ENCODE data around the gene DGKH. TPM values are rescaled to one million over a fixed set of nuclear protein-coding genes. Genes with fewer than 3 reads are reported as not detected.
A peak's percentile ranks its signal among the peaks of the same experiment; 100 is the strongest.

DGKH gene
- total RNA-seq, 6 donors from 2014 or later: 9.6 to 33.2 (median 17.4) TPM

DNA sequence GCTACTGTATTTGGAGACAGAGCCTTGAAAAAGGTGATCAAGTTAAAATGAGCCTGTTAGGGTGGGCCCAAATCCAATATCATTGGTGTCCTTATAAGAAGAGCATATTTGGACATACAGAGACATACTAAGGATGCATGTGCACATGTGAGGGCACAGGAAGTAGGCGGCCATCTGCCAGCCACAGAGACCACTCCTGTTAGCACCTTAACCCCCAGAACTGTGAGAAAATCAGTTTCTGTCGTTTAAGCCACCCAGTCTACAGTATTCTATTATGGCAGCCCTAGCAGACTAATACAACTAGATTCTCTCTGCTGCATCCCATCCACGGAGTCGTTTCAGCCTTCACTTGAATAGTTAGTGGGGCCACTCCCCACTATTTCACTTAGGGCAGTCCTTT is 39.4 kb upstream of the DGKH start:
- Histone ChIP-seq H3K9me3 (no peaks in the 10 kb centered on the region), H3K36me3 (no peaks in the 10 kb centered on the region), H3K27me3 (no peaks in the 10 kb centered on the region), H3K4me1 (peaks cover 0 to 5% (median 2%) of the 10 kb centered on the region in 4 donors), H3K27ac (no peak overlapping the region), H3K4me3 (no peak overlapping the region)
- 85 to 89% methylated on average over 4 of the region's 4 CpGs for WGBS, 2 donors
- DNase-seq (no peak), ATAC-seq (ENCODE audit: low FRiP score in 2 of 2) (no peak)
- no peak for TF ChIP-seq POLR2AphosphoS5 (IDR thresholded peaks at IDR 0.05)
- TF ChIP-seq EP300 (IDR thresholded peaks at IDR 0.05): no peak
- TF ChIP-seq, protein P1, sequence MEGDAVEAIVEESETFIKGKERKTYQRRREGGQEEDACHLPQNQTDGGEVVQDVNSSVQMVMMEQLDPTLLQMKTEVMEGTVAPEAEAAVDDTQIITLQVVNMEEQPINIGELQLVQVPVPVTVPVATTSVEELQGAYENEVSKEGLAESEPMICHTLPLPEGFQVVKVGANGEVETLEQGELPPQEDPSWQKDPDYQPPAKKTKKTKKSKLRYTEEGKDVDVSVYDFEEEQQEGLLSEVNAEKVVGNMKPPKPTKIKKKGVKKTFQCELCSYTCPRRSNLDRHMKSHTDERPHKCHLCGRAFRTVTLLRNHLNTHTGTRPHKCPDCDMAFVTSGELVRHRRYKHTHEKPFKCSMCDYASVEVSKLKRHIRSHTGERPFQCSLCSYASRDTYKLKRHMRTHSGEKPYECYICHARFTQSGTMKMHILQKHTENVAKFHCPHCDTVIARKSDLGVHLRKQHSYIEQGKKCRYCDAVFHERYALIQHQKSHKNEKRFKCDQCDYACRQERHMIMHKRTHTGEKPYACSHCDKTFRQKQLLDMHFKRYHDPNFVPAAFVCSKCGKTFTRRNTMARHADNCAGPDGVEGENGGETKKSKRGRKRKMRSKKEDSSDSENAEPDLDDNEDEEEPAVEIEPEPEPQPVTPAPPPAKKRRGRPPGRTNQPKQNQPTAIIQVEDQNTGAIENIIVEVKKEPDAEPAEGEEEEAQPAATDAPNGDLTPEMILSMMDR (IDR thresholded peaks at IDR 0.05): no peak
- no peak for TF ChIP-seq POLR2A (IDR thresholded peaks at IDR 0.05)

DNA sequence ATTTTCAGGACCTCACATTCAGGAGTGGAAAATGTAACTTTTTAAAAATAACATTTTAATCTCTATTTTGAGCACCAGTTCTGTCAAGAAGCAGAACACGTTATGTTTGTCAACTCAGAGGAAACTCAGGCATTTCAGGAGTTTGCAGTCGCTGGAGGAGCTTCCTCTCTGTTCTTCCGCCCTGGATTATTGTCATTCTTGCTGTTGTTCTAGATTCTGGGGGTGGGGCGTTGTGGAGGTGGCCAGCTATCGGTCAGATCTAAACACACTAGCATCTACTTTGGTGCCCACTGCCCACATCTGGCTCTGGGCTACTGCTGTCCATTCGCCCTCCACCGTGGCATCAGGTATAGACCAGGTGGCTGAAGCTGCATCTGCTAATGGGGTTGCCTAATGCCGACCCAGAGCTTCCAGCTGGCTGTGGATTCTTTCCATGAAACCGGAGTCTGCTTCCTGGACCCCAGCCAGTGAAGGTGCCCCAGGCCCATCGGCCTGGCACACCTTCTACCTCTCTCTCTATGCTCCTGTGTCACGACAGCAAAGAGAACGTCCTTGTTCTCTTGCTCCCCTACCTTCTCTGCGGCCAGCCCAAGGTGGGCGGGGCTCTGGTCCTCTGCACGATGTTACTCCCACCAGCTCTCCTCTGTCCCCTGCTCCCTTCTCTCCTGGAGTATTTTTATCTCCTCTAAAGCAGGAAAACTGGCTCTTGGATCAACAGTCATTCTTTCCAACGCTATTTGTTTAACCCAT is 36.7 kb upstream of the DGKH start:
- ATAC-seq (ENCODE audit: low FRiP score in 2 of 2): peak in 1 of 2 donors; percentile 34
- Histone ChIP-seq H3K36me3 (no peaks in the 10 kb centered on the region), H3K27ac (no peak overlapping the region), H3K27me3 (no peaks in the 10 kb centered on the region), H3K4me1 (peaks cover 0 to 5% (median 2%) of the 10 kb centered on the region in 4 donors), H3K9me3 (no peaks in the 10 kb centered on the region), H3K4me3 (peak overlapping the region in 3 of 4 donors; percentile 10 to 22 (median 14))
- 45% methylated on average over 16 of the region's 16 CpGs for WGBS, 2 donors
- DNase-seq: peak in 1 of 2 donors; percentile 22
- TF ChIP-seq EP300 (IDR thresholded peaks at IDR 0.05): no peak
- TF ChIP-seq, protein P1 (IDR thresholded peaks at IDR 0.05): no peak

DNA sequence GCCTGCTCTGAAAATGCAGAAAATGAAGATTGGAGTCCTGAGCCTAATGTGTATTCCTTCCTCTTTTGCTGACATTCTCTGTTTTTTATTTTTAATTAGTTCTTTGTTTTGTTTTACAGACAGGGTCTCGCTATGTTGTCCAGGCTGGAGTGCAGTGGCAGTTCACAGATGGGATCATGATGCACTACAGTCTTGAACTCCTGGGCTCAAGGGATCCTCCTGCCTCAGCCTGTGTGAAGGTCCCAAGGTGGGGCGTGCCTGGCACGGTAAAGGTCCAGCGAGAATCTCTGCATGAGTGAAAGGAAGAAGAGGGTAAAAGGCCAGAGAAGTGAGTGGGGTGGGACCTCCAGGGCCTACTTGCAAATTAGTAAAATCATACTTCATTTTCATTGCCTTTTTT is 34.3 kb upstream of the DGKH start:
- no peak for DNase-seq
- Histone ChIP-seq H3K4me1 (peaks cover 0 to 5% (median 2%) of the 10 kb centered on the region in 4 donors), H3K27ac (no peak overlapping the region), H3K36me3 (no peaks in the 10 kb centered on the region), H3K27me3 (no peaks in the 10 kb centered on the region), H3K9me3 (no peaks in the 10 kb centered on the region), H3K4me3 (no peak overlapping the region)
- TF ChIP-seq, protein P1 (IDR thresholded peaks at IDR 0.05): no peak
- no peak for TF ChIP-seq POLR2A (IDR thresholded peaks at IDR 0.05)
- 88 to 93% methylated on average over 4 of the region's 4 CpGs for WGBS, 2 donors
- ATAC-seq (ENCODE audit: low FRiP score in 2 of 2): no peak

DNA sequence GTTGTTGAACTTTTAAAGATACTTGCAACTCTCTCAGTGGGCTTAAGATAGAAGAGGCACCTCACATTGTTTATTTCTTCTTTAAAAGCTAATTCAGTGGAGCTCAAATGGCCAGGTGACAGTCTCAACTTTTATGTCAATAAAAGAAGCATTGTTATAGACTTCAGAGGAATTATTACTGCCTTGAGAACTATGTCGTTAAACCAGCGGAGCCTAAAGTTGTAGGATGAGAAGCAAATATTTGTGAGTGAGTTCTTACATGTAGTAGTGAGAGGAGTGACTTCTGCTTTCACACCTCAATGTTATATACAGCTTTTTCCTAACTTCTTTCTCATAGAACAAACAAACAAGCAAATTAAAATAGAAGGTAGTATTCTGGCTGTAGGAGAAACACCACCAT is 31.2 kb upstream of the DGKH start:
- Histone ChIP-seq H3K27ac (no peak overlapping the region), H3K27me3 (no peaks in the 10 kb centered on the region), H3K4me3 (no peak overlapping the region), H3K4me1 (peaks cover 0 to under 1% (median 0%) of the 10 kb centered on the region in 4 donors), H3K36me3 (no peaks in the 10 kb centered on the region), H3K9me3 (no peaks in the 10 kb centered on the region)
- TF ChIP-seq, protein P1 (IDR thresholded peaks at IDR 0.05): no peak
- TF ChIP-seq POLR2A (IDR thresholded peaks at IDR 0.05) (no peak), EP300 (IDR thresholded peaks at IDR 0.05) (no peak), POLR2AphosphoS5 (IDR thresholded peaks at IDR 0.05) (no peak)
- ATAC-seq (ENCODE audit: low FRiP score in 2 of 2): no peak
- no peak for DNase-seq
- 65 to 66% methylated on average over 2 of the region's 2 CpGs for WGBS, 2 donors

DNA sequence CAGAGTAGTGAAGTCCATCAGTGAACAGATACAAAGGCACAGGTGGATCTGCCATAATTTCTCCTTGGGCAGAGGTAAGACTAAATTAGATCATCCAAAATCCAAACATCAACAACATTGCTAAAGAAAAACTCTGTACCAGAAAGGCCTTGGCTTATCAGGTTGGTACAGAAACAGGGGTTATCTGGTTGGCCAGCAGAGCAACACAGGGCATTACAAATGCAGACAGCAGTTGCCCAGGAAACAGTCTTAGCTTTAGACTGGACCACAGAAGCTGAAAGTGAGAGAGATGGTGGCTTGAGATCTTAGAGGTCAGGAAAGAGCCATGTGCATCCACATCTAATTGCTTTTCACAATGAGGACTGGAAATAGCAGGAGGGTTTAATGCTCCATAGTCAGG is 26.6 kb upstream of the DGKH start:
- Histone ChIP-seq H3K27ac (no peak overlapping the region), H3K27me3 (no peaks in the 10 kb centered on the region), H3K4me1 (no peaks in the 10 kb centered on the region), H3K36me3 (no peaks in the 10 kb centered on the region), H3K9me3 (no peaks in the 10 kb centered on the region), H3K4me3 (no peak overlapping the region)
- no peak for TF ChIP-seq POLR2AphosphoS5 (IDR thresholded peaks at IDR 0.05)
- no peak for TF ChIP-seq POLR2A (IDR thresholded peaks at IDR 0.05)
- no peak for TF ChIP-seq EP300 (IDR thresholded peaks at IDR 0.05)
- TF ChIP-seq, protein P1 (IDR thresholded peaks at IDR 0.05): no peak
- DNase-seq: no peak
- no peak for ATAC-seq (ENCODE audit: low FRiP score in 2 of 2)

Measured in upper lobe of left lung (tissue), 6 donors.